Gastrocnemius medialis (tissue), 4 donors: Measurements from ENCODE around the gene TIMP1.

Experiments used
- POLR2A ChIP-seq, 2 donors: fragments of 450-650 bp; IDR thresholded peaks; one replicate each; pipeline ENCODE4 v1.6.1; 2017; ENCODE audit warnings: antibody characterized with exemption in 2 of 2, mild to moderate bottlenecking in 2 of 2, moderate library complexity in 2 of 2
- TF ChIP-seq, protein P1 (sequence below), 5 experiments: fragments of 450-650 bp in 3 of 5; fragments of 200-600 bp in 2 of 5; sonication (generic) in 2 of 5; IDR thresholded peaks in 4 of 5; conservative IDR thresholded peaks in 1 of 5; 1 replicate in 4 of 5; 2 replicates in 1 of 5; pipeline ENCODE4 v1.5.1; 2016 to 2019; ENCODE audit warnings: antibody characterized with exemption in 5 of 5, mild to moderate bottlenecking in 3 of 5, moderate library complexity in 3 of 5

DNA sequence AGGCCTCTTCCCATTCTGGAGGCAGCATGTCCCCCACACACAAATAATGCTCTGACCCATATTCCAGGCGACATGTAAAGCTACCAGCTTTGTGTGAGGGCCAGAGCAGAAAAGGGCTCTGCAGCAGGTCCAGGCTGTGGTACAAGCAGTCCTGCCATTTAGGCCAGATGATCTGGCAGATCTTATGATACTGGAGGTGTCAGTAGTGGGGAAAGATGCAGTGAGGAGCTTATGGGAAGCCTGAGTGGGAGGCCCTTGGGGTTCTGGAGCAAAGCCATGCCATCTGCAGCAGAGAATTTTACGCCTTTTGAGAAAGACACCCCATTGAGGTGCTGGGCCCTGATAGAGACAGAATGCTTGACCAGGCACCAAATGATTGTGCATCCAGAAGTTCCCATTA lies 29.7 kb downstream of the TIMP1 start:
- no peak for TF ChIP-seq POLR2A (IDR thresholded peaks at IDR 0.05)
- TF ChIP-seq, protein P1, sequence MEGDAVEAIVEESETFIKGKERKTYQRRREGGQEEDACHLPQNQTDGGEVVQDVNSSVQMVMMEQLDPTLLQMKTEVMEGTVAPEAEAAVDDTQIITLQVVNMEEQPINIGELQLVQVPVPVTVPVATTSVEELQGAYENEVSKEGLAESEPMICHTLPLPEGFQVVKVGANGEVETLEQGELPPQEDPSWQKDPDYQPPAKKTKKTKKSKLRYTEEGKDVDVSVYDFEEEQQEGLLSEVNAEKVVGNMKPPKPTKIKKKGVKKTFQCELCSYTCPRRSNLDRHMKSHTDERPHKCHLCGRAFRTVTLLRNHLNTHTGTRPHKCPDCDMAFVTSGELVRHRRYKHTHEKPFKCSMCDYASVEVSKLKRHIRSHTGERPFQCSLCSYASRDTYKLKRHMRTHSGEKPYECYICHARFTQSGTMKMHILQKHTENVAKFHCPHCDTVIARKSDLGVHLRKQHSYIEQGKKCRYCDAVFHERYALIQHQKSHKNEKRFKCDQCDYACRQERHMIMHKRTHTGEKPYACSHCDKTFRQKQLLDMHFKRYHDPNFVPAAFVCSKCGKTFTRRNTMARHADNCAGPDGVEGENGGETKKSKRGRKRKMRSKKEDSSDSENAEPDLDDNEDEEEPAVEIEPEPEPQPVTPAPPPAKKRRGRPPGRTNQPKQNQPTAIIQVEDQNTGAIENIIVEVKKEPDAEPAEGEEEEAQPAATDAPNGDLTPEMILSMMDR (IDR thresholded peaks at IDR 0.05 in 4 of 5, conservative IDR thresholded peaks at IDR 0.05 in 1 of 5) = no peak
